ENCODE data around the gene S100A6.

GRCh38 chr1:153546371-153546770, 10.6 kb upstream of the S100A6 start:
- TF ChIP-seq CTCF (IDR thresholded peaks at IDR 0.05) (no peak), POLR2A (IDR thresholded peaks at IDR 0.05) (no peak)
